COR-L47 (cell line): ENCODE results near the gene SRPK2.

Experiments used
- DNase-seq: peaks from one replicate; lab custom pipeline; 2025; lab: John Stamatoyannopoulos, UW

SRPK2 gene

DNA sequence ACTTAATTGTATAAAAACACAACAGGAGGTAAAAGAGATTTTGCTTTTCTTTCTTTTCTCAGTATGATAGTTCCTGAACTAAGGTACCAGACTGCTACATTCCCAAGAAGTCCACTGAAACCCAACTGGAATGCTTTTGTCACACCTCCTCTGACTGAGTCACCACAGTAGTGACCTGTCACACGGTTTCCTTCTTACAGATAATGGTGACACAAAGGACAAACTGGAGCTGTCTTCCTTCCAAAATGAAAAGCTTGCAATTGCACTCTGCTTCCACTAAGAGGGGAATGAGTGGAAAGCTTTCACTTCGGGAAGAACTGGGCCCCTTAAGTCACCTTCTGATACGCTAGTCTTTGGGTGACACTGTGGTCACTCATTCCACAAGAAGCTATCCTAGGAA is 252.5 kb downstream of the SRPK2 start:
- DNase-seq = no peak

GRCh38 chr7:105133986-105134655 is 254.6 kb downstream of the SRPK2 start:
- no peak for DNase-seq

DNA sequence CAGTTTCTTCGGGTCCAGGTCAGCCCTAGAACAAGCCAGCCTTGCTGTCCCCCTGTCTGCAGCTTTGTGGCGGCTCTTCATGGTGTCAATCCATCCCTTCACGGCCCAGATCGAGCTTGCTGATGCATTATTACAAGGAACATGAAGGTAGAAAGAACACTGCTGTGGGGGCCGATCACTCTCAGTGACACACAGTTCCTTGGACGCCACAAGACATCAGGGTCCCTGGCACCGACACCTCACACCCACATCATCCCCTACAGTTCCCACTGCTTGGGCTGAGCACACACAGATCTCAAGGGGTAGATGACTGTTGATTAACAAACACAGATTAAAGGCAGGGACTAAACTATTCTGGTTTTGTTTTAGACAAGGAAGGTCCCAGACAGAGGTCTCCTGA is 255.4 kb downstream of the SRPK2 start:
- no peak for DNase-seq

GRCh38 chr7:105132835-105133234 is 255.9 kb downstream of the SRPK2 start:
- no peak for DNase-seq

DNA sequence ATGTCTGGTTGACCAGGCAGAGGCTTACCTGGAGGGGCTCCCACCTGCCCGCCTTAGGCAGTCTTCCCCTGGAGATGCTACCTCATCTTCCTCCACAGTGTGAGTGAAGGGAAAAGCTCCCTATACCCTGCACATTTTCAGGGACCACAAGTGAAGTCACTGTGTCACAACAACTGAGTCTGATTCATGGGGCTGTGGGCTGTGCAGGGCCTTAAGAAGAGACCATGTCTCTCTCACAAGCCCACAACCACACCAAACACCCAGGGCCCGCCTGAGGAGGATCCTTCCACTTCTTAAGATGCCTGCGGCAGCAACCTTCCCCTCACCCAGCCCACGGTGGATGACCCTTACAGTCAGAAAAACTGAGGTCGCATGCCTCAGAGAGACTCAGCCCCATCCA is 256.4 kb downstream of the SRPK2 start:
- no peak for DNase-seq

GRCh38 chr7:105131890-105132289 is 256.8 kb downstream of the SRPK2 start:
- DNase-seq = no peak

DNA sequence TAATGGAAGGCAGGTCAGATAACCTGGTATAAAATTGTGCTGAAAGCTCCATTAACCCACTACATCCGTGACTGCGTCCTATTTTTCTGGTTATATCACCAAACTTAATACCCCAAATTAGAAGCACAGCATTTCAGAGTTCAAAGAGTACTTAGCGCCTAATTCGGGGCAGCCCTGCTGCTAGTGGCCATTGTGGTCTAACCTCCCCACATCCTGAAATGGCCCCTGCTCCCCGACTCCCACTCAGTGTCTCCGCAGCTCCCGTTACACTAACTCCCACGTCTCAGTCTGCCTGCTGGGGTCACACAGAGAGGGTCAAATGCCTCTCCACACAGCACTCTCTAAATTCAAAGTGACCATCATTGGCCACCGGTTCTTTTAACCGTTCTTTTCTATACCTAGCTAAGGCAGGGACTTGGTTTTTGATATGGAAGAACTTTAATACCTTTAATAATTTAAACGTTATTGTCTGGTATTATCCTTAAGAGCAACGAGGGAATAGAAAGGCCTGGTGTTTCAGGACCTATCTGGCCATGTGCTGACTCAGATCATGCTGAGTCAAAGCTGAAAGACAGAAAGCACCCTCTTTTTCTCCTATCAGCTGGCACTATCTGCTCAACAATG is 257.6 kb downstream of the SRPK2 start:
- no peak for DNase-seq

DNA sequence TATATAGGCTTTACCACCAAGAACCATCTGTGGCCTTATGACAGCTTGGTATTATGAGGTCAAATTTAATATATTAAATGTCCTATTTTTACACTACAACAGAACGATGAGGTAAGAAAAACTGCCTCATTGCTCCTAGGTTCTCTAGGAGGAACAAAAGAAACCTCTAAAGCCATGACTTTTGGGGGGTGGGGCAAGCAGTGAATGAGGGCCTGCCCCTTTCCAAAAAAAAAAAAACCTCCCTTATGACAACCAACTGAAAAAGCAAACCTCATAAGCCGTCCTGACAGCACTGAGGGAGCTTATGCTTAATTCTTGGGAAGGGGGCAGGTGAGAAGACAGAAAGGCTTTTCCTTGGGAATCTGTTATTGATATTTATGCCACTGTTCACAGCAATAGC is 258.1 kb downstream of the SRPK2 start:
- DNase-seq = no peak

DNA sequence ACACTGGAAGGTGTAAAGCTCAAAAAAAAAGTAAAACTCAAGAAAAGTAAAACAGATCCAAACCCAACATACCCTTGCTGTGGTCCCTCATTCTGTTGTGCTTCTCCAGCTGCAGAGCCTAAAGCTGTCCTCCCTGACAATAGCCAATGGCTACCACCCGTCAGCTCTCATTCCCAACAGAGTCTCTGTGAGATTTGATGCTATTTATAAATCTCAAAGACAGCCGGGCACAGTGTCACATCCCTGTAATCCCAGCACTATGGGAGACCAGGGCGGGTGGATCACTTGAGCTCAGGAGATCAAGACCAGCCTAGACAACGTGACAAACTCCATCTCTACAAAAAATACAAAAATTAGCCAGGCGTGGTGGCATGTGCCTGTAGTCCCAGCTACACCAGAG is 258.7 kb downstream of the SRPK2 start:
- DNase-seq = no peak

- no peak for DNase-seq
These were observed 261.5 kb downstream of the SRPK2 start for GRCh38 chr7:105127179-105127578.

GRCh38 chr7:105126436-105126975 is 262.2 kb downstream of the SRPK2 start:
- DNase-seq = no peak

DNA sequence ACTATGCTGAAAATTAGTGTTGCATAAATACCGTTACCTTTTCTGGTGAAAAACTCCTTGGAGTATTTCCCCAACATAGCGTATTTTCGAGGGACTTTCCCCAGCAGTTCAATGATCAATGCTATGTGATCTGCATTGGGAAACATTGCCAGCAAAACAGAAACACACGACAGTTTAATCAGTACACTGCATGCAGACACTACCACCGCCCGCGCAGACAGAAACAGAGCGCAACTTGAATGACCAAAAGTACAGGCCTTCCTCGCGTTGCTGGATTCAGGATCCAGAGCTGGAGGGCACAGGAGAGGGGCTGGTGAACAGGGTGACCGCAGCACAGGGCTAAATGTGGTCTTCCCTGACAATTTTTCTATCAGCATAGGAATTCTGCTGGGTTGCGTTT is 263.0 kb downstream of the SRPK2 start:
- DNase-seq = no peak

- no peak for DNase-seq
These were observed 266.1 kb downstream of the SRPK2 start for GRCh38 chr7:105122619-105123018.

GRCh38 chr7:105118612-105119600 is 269.8 kb downstream of the SRPK2 start:
- DNase-seq = no peak

- DNase-seq = no peak
These were observed 276.0 kb downstream of the SRPK2 start for GRCh38 chr7:105112440-105113418.

GRCh38 chr7:105107458-105107857 is 281.3 kb downstream of the SRPK2 start:
- no peak for DNase-seq

GRCh38 chr7:105106473-105106872 is 282.2 kb downstream of the SRPK2 start:
- DNase-seq = no peak

DNA sequence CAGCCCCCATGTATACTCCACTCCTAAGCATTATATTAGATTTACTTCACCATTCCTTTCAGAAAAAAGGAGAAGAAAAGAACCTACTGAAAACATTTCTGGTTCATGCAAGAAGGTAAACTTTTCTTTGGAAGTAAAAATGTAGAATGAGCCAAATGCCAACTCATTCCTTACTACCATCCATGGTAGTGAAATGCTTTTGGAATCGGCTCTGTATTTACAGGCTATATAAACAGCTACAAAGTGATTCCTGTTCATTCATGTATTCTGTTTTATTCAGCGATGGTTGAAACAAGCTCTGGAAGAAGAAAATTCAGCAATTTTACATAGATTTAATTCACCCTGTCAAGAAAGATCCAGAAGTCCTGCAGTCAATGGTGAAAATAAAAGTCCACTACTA is 283.1 kb downstream of the SRPK2 start:
- DNase-seq = no peak

GRCh38 chr7:105102557-105103352 is 286.0 kb downstream of the SRPK2 start:
- no peak for DNase-seq

DNA sequence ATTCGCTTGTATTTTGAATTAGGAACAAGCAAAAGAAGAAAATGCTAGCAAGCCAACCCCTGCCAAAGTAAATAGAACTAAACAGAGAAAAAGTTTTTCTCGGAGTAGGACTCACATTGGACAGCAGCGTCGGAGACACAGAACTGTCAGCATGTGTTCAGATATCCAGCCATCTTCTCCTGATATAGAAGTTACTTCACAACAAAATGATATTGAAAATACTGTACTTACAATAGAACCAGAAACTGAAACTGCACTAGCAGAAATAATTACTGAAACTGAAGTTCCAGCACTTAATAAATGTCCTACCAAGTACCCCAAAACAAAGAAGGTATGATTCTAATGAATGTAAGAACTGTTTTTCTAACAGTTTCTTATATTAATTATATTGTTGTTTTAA is 286.9 kb downstream of the SRPK2 start:
- DNase-seq = no peak
